Caco-2 (cell line): Measurements from ENCODE around the gene VAC14. TPM values are rescaled to one million over a fixed set of nuclear protein-coding genes. Genes with fewer than 3 reads are reported as not detected.
"Not testable (repeated sequence)": the region's sequence is repeated elsewhere in the genome, so short reads cannot be mapped to it uniquely, and the experiment has no call there.

Experiments
- BruUV-seq: library from RNA; stranded (reverse); fragments of 400-500 nt; replicated peaks from 2 replicates; lab custom pipeline; 2021; lab: Mats Ljungman, UMichigan
- CTCF ChIA-PET: fragments of 300-600 bp; sonication (Branson Sonifier 250); formaldehyde crosslinking; loops from one replicate; lab custom pipeline; 2022; ENCODE audit warnings: antibody characterized with exemption; lab: Charles Lee
- POLR2A ChIA-PET: fragments of 300-600 bp; sonication (Branson Sonifier 250); formaldehyde crosslinking; loops from one replicate; lab custom pipeline; 2022; ENCODE audit warnings: antibody characterized with exemption; lab: Charles Lee
- DNase-seq, 2 experiments: peaks; one replicate each; pipeline versions ENCODE4 v3.0.0 to v3.0.0-alpha.2; 2020 to 2022
- H3K27me3 ChIP-seq: replicated peaks from 2 replicates; pipeline ENCODE4 v1.6.0; 2011; ENCODE audit warnings: low read length; ENCODE audit not compliant: control insufficient read depth, insufficient read depth
- H3K36me3 ChIP-seq: 2 replicates; pipeline ENCODE4 v1.5.1; 2011; ENCODE audit warnings: low read length; ENCODE audit not compliant: control insufficient read depth, insufficient read depth
- H3K4me1 ChIP-seq: fragments of 250-450 bp; sonication (Bioruptor Pico); 2 replicates; pipeline ENCODE4 v1.5.1; 2020; ENCODE audit warnings: mild to moderate bottlenecking
- H3K4me3 ChIP-seq: 2 replicates; pipeline ENCODE4 v1.5.1; 2011; ENCODE audit warnings: low read depth, mild to moderate bottlenecking, control low read depth, low read length
- H3K9me3 ChIP-seq: fragments of 250-450 bp; sonication (Bioruptor Pico); 2 replicates; pipeline ENCODE4 v1.5.1; 2020; ENCODE audit warnings: mild to moderate bottlenecking, moderate library complexity
- H3K27ac Mint-ChIP-seq: one replicate; pipeline ENCODE4 v1.8.0; 2022; ENCODE audit warnings: mixed read lengths; ENCODE audit not compliant: unreplicated experiment
- H3K27me3 Mint-ChIP-seq: one replicate; pipeline ENCODE4 v1.8.0; 2022; ENCODE audit warnings: mixed read lengths; ENCODE audit not compliant: insufficient read depth, unreplicated experiment
- H3K36me3 Mint-ChIP-seq: one replicate; pipeline ENCODE4 v1.8.0; 2022; ENCODE audit warnings: mild to moderate bottlenecking, mixed read lengths; ENCODE audit not compliant: insufficient read depth, unreplicated experiment
- H3K4me1 Mint-ChIP-seq: one replicate; pipeline ENCODE4 v1.8.0; 2022; ENCODE audit warnings: low read depth, mixed read lengths; ENCODE audit not compliant: unreplicated experiment
- H3K4me3 Mint-ChIP-seq: one replicate; pipeline ENCODE4 v1.8.0; 2022; ENCODE audit warnings: mild to moderate bottlenecking, moderate library complexity, mixed read lengths; ENCODE audit not compliant: unreplicated experiment
- H3K9me3 Mint-ChIP-seq: one replicate; pipeline ENCODE4 v1.8.0; 2022; ENCODE audit warnings: mixed read lengths; ENCODE audit not compliant: unreplicated experiment
- intact Hi-C: fragments of 100-400 bp; cut with micrococcal nuclease; formaldehyde crosslinking; loops from one replicate; pipeline ENCODE4 v1.10.0; 2022; ENCODE audit not compliant: unreplicated experiment
- total RNA-seq: library from RNA; stranded (reverse); gene quantifications from 2 replicates; pipeline ENCODE4 v1.2.3, GENCODE V29; 2022
- TF ChIP-seq, protein P1 (sequence below), 2 experiments: fragments of 200-600 bp in 1 of 2; IDR thresholded peaks; 1 replicate in 1 of 2; 2 replicates in 1 of 2; pipeline versions ENCODE4 v1.5.1 to v1.8.0; 2011 to 2022; ENCODE audit warnings: antibody characterized with exemption in 1 of 2, control low read depth in 1 of 2, inconsistent platforms in 1 of 2, low read depth in 1 of 2, low read length in 1 of 2, mild to moderate bottlenecking in 1 of 2, moderate library complexity in 1 of 2; ENCODE audit not compliant: insufficient read depth in 1 of 2, severe bottlenecking in 1 of 2, unreplicated experiment in 1 of 2

Gene VAC14
- total RNA-seq, 1 experiment from 2014 or later = 63.5 TPM

- intact Hi-C loops = no loop called here
- no peak for DNase-seq
- H3K4me1 ChIP-seq = peaks cover 38% of the 10 kb centered on the region
- H3K36me3 ChIP-seq = peaks cover 5% of the 10 kb centered on the region
- no peaks in the 10 kb centered on the region for H3K9me3 Mint-ChIP-seq
- no peaks in the 10 kb centered on the region; the same call in 1 of the 2 replicates for H3K9me3 ChIP-seq
- peaks cover 31% of the 10 kb centered on the region for H3K4me1 Mint-ChIP-seq
- ChIA-PET CTCF (no interaction called here), POLR2A (interaction anchor here (0.5 kb wide), 1 partner anchor 664 kb away, joined by 3 read pairs; no protein-coding TSS in a partner anchor)
- H3K27me3 ChIP-seq = no peaks in the 10 kb centered on the region
- peaks cover 29% of the 10 kb centered on the region for H3K36me3 Mint-ChIP-seq
- no peaks in the 10 kb centered on the region for H3K27me3 Mint-ChIP-seq
- BruUV-seq = no TSS peak
- H3K27ac Mint-ChIP-seq = peak overlapping the region; percentile 51
- TF ChIP-seq, protein P1, sequence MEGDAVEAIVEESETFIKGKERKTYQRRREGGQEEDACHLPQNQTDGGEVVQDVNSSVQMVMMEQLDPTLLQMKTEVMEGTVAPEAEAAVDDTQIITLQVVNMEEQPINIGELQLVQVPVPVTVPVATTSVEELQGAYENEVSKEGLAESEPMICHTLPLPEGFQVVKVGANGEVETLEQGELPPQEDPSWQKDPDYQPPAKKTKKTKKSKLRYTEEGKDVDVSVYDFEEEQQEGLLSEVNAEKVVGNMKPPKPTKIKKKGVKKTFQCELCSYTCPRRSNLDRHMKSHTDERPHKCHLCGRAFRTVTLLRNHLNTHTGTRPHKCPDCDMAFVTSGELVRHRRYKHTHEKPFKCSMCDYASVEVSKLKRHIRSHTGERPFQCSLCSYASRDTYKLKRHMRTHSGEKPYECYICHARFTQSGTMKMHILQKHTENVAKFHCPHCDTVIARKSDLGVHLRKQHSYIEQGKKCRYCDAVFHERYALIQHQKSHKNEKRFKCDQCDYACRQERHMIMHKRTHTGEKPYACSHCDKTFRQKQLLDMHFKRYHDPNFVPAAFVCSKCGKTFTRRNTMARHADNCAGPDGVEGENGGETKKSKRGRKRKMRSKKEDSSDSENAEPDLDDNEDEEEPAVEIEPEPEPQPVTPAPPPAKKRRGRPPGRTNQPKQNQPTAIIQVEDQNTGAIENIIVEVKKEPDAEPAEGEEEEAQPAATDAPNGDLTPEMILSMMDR (IDR thresholded peaks at IDR 0.05; ENCODE audit: insufficient read depth in 1 of 2, low read depth in 1 of 2, low read length in 1 of 2, severe bottlenecking in 1 of 2, unreplicated experiment in 1 of 2) = no peak
- no peak overlapping the region for H3K4me3 ChIP-seq
- H3K4me3 Mint-ChIP-seq = no peak overlapping the region
Observed at GRCh38 chr16:70743791-70744190, 57.2 kb downstream of the VAC14 start.

DNA sequence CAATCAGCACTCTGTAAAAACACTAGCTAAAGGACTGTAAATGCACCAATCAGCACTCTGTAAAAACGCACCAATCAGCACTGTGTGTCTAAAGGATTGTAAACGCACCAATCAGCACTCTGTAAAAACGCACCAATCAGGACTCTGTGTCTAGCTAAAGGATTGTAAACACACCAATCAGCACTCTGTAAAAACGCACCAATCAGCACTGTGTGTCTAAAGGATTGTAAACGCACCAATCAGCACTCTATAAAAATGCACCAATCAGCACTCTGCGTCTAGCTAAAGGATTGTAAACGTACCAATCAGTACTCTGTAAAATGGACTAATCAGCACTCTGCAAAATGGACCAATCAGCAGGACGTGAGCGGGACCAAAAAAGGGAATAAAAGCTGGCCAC is 58.0 kb downstream of the VAC14 start:
- Mint-ChIP-seq H3K36me3 (peaks cover 35% of the 10 kb centered on the region), H3K4me1 (peaks cover 26% of the 10 kb centered on the region)
- peaks cover 30% of the 10 kb centered on the region for H3K4me1 ChIP-seq
- H3K9me3 Mint-ChIP-seq, H3K27ac Mint-ChIP-seq, H3K4me3 Mint-ChIP-seq, BruUV-seq, DNase-seq, H3K9me3 ChIP-seq, CTCF ChIA-PET, H3K36me3 ChIP-seq, H3K27me3 Mint-ChIP-seq, H3K27me3 ChIP-seq, POLR2A ChIA-PET, intact Hi-C loops, H3K4me3 ChIP-seq: not testable (repeated sequence)

- TF ChIP-seq, protein P1 (IDR thresholded peaks at IDR 0.05; ENCODE audit: insufficient read depth in 1 of 2, low read depth in 1 of 2, low read length in 1 of 2, severe bottlenecking in 1 of 2, unreplicated experiment in 1 of 2) = no peak
- no peak for DNase-seq
- BruUV-seq = no TSS peak
- Histone ChIP-seq H3K27me3 (no peaks in the 10 kb centered on the region), H3K4me3 (no peak overlapping the region), H3K4me1 (peaks cover 18% of the 10 kb centered on the region), H3K9me3 (no peaks in the 10 kb centered on the region; the same call in 1 of the 2 replicates), H3K36me3 (peaks cover 5% of the 10 kb centered on the region)
- H3K27ac Mint-ChIP-seq = no peak overlapping the region
- peaks cover 37% of the 10 kb centered on the region for H3K36me3 Mint-ChIP-seq
- H3K9me3 Mint-ChIP-seq = no peaks in the 10 kb centered on the region
- intact Hi-C loops = no loop called here
- CTCF ChIA-PET = no interaction called here
- H3K27me3 Mint-ChIP-seq = no peaks in the 10 kb centered on the region
- H3K4me1 Mint-ChIP-seq = peaks cover 15% of the 10 kb centered on the region
- no peak overlapping the region for H3K4me3 Mint-ChIP-seq
- POLR2A ChIA-PET = no interaction called here
Observed at GRCh38 chr16:70741783-70742125, 59.2 kb downstream of the VAC14 start.
